Dermis blood vessel endothelial cell (primary cell): ENCODE results near the gene METTL9. TPM values are rescaled to one million over a fixed set of nuclear protein-coding genes. Genes with fewer than 3 reads are reported as not detected.
"Not testable (repeated sequence)": the region's sequence is repeated elsewhere in the genome, so short reads cannot be mapped to it uniquely, and the experiment has no call there.

Experiments used
- DNase-seq: peaks from one replicate; pipeline ENCODE4 v3.0.0; 2010
- total RNA-seq: library from RNA; depleted of rRNA; stranded (reverse); fragments of >200 nt; gene quantifications from 2 replicates; pipeline ENCODE4 v1.2.3, GENCODE V29; 2014

Gene METTL9
- total RNA-seq, 1 donor from 2014 or later = 265 TPM

- DNase-seq = no peak
Observed at GRCh38 chr16:21574372-21574771, 25.0 kb upstream of the METTL9 start.

- DNase-seq = not testable (repeated sequence)
Observed at GRCh38 chr16:21576323-21576722, 23.1 kb upstream of the METTL9 start.

- DNase-seq = not testable (repeated sequence)
Observed at GRCh38 chr16:21577487-21577886, 21.9 kb upstream of the METTL9 start.

- DNase-seq = not testable (repeated sequence)
Observed at GRCh38 chr16:21578311-21578710, 21.1 kb upstream of the METTL9 start.

- not testable (repeated sequence) for DNase-seq
Observed at GRCh38 chr16:21580131-21580530, 19.2 kb upstream of the METTL9 start.

- no peak for DNase-seq
Observed at GRCh38 chr16:21580807-21581206, 18.6 kb upstream of the METTL9 start.

- DNase-seq = no peak
Observed at GRCh38 chr16:21584817-21585216, 14.6 kb upstream of the METTL9 start.

- DNase-seq = not testable (repeated sequence)
Observed at GRCh38 chr16:21588593-21588992, 10.8 kb upstream of the METTL9 start.

- no peak for DNase-seq
Observed at GRCh38 chr16:21589551-21589950, 9.8 kb upstream of the METTL9 start.

GRCh38 chr16:21590287-21590686, 9.1 kb upstream of the METTL9 start:
- DNase-seq = no peak

- no peak for DNase-seq
Observed at GRCh38 chr16:21590796-21591195, 8.6 kb upstream of the METTL9 start.

GRCh38 chr16:21592191-21592590, 7.2 kb upstream of the METTL9 start:
- no peak for DNase-seq

- DNase-seq = no peak
Observed at GRCh38 chr16:21593530-21594289, 5.7 kb upstream of the METTL9 start.

- no peak for DNase-seq
Observed at GRCh38 chr16:21597561-21598030, 1.8 kb upstream of the METTL9 start.

- DNase-seq = no peak
Observed at GRCh38 chr16:21598206-21598605, 1.2 kb upstream of the METTL9 start.

GRCh38 chr16:21598701-21599121, 666 bp upstream of the METTL9 start:
- peak; percentile 41 for DNase-seq

- peak; percentile 58 for DNase-seq
Observed at GRCh38 chr16:21600031-21600773, 825 bp downstream of the METTL9 start.

- DNase-seq = no peak
Observed at GRCh38 chr16:21602785-21603184, 3.4 kb downstream of the METTL9 start.

GRCh38 chr16:21603928-21604327, 4.6 kb downstream of the METTL9 start:
- DNase-seq = peak; percentile 37

GRCh38 chr16:21605848-21606247, 6.5 kb downstream of the METTL9 start:
- not testable (repeated sequence) for DNase-seq

GRCh38 chr16:21608639-21609328, 9.4 kb downstream of the METTL9 start:
- no peak for DNase-seq

GRCh38 chr16:21610006-21610544, 10.7 kb downstream of the METTL9 start:
- DNase-seq = no peak

- DNase-seq = no peak
Observed at GRCh38 chr16:21610766-21611165, 11.4 kb downstream of the METTL9 start.
